ENCODE results near the gene METTL8. TPM values are rescaled to one million over a fixed set of nuclear protein-coding genes. Genes with fewer than 3 reads are reported as not detected.

Gene METTL8
- total and polyA plus RNA-seq, 2 experiments from 2014 or later, result 60.9 to 64.3 TPM

DNA sequence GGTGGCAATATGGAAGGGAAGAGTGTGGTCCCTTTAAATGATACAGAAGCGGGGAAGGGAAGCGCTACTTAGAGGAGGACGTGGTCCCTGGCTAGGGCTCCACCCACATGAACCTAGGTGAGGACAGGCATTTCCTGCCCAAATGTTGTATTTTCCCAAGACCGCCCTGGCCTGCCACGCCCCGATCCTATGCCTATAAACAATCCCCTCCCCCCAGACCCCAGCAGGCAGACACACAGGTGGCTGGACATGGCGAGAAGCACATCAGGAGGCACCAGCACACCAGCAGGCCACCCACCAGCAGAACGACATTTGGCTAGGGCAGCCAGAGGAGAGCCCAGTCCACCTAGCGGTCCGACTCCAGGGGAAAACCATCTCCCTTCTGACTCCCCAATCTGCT lies 47.2 kb downstream of the METTL8 start (continued):
- TF ChIP-seq, protein P1, sequence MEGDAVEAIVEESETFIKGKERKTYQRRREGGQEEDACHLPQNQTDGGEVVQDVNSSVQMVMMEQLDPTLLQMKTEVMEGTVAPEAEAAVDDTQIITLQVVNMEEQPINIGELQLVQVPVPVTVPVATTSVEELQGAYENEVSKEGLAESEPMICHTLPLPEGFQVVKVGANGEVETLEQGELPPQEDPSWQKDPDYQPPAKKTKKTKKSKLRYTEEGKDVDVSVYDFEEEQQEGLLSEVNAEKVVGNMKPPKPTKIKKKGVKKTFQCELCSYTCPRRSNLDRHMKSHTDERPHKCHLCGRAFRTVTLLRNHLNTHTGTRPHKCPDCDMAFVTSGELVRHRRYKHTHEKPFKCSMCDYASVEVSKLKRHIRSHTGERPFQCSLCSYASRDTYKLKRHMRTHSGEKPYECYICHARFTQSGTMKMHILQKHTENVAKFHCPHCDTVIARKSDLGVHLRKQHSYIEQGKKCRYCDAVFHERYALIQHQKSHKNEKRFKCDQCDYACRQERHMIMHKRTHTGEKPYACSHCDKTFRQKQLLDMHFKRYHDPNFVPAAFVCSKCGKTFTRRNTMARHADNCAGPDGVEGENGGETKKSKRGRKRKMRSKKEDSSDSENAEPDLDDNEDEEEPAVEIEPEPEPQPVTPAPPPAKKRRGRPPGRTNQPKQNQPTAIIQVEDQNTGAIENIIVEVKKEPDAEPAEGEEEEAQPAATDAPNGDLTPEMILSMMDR (conservative IDR thresholded peaks at IDR 0.05; ENCODE audit: low read depth in 2 of 2), result no peak
- TF ChIP-seq EZH2 (IDR thresholded peaks at IDR 0.05; ENCODE audit: low read depth, unreplicated experiment) (no peak), POLR2AphosphoS5 (IDR thresholded peaks at IDR 0.05; ENCODE audit: low read depth) (no peak), EZH2phosphoT487 (IDR thresholded peaks at IDR 0.05; ENCODE audit: unreplicated experiment) (no peak), STAT1 (IDR thresholded peaks at IDR 0.05; ENCODE audit: unreplicated experiment) (no peak)

DNA sequence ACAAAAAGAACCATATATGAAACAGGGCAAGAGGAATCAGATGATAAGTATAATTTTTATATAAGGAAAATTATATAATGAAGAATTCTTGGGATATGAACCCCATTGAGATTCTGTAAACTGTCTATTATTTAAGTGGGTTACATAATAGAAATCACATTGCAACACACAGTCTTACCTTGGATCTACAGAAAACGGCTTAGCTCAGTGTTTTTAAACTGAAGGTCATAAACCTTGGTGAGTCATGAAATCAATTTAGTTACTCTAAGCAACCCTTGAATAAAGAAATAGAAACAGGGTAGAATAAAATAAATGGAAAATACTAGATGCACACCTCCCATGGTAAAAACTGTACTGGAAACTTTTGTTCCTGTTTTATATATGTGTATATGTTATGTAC lies 50.7 kb downstream of the METTL8 start:
- no peak overlapping the region for H3K4me3 ChIP-seq
- H3K4me3 Mint-ChIP-seq, result no peak overlapping the region
- no peaks in the 10 kb centered on the region for H3K9me2 ChIP-seq (ENCODE audit: insufficient read depth)
- H3K27ac Mint-ChIP-seq, result no peak overlapping the region
- H3K4me2 ChIP-seq, result no peak overlapping the region
- no peak overlapping the region for H2AFZ ChIP-seq
- peaks cover 6% of the 10 kb centered on the region for H3K27me3 Mint-ChIP-seq (ENCODE audit: insufficient read depth, low read depth, poor library complexity)
- no peak for DNase-seq (ENCODE audit: low spot score)
- H3K79me2 ChIP-seq (replicated peaks; ENCODE audit: insufficient read depth), result peaks cover 74% of the 10 kb centered on the region
- peaks cover 32% of the 10 kb centered on the region for H3K4me1 ChIP-seq (ENCODE audit: insufficient read depth)
- H3K27ac ChIP-seq (ENCODE audit: low read depth), result no peak overlapping the region
- peaks cover 27% of the 10 kb centered on the region for H3K4me1 Mint-ChIP-seq
- H3K36me3 ChIP-seq (ENCODE audit: insufficient read depth), result 0 out of 2 replicates have a peak, but pooled peaks cover 3% of the 10 kb centered on the region
- H3K36me3 Mint-ChIP-seq (ENCODE audit: low read depth), result peaks cover 45% of the 10 kb centered on the region
- peaks cover 11% of the 10 kb centered on the region for H3F3A ChIP-seq (replicated peaks; ENCODE audit: low read depth)
- peaks cover 31% of the 10 kb centered on the region for H3K9me3 Mint-ChIP-seq
- no peak for ATAC-seq
- no peaks in the 10 kb centered on the region for H3K27me3 ChIP-seq (ENCODE audit: insufficient read depth)
- H4K20me1 ChIP-seq (replicated peaks; ENCODE audit: insufficient read depth), result no peaks in the 10 kb centered on the region; the same call in 1 of the 2 replicates
- TF ChIP-seq JUNB (IDR thresholded peaks at IDR 0.05; ENCODE audit: unreplicated experiment) (no peak), STAT1 (IDR thresholded peaks at IDR 0.05; ENCODE audit: unreplicated experiment) (no peak), CREB1 (CRISPR knock-in tag; IDR thresholded peaks at IDR 0.05; ENCODE audit: low read depth) (no peak), NANOG (IDR thresholded peaks at IDR 0.05; ENCODE audit: borderline replicate concordance) (no peak), POLR2AphosphoS5 (IDR thresholded peaks at IDR 0.05; ENCODE audit: low read depth) (no peak)
- TF ChIP-seq, protein P2, sequence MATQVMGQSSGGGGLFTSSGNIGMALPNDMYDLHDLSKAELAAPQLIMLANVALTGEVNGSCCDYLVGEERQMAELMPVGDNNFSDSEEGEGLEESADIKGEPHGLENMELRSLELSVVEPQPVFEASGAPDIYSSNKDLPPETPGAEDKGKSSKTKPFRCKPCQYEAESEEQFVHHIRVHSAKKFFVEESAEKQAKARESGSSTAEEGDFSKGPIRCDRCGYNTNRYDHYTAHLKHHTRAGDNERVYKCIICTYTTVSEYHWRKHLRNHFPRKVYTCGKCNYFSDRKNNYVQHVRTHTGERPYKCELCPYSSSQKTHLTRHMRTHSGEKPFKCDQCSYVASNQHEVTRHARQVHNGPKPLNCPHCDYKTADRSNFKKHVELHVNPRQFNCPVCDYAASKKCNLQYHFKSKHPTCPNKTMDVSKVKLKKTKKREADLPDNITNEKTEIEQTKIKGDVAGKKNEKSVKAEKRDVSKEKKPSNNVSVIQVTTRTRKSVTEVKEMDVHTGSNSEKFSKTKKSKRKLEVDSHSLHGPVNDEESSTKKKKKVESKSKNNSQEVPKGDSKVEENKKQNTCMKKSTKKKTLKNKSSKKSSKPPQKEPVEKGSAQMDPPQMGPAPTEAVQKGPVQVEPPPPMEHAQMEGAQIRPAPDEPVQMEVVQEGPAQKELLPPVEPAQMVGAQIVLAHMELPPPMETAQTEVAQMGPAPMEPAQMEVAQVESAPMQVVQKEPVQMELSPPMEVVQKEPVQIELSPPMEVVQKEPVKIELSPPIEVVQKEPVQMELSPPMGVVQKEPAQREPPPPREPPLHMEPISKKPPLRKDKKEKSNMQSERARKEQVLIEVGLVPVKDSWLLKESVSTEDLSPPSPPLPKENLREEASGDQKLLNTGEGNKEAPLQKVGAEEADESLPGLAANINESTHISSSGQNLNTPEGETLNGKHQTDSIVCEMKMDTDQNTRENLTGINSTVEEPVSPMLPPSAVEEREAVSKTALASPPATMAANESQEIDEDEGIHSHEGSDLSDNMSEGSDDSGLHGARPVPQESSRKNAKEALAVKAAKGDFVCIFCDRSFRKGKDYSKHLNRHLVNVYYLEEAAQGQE (IDR thresholded peaks at IDR 0.05; ENCODE audit: unreplicated experiment), result no peak
- TF ChIP-seq, protein P1 (conservative IDR thresholded peaks at IDR 0.05; ENCODE audit: low read depth in 2 of 2), result no peak
- TF ChIP-seq, protein P3, sequence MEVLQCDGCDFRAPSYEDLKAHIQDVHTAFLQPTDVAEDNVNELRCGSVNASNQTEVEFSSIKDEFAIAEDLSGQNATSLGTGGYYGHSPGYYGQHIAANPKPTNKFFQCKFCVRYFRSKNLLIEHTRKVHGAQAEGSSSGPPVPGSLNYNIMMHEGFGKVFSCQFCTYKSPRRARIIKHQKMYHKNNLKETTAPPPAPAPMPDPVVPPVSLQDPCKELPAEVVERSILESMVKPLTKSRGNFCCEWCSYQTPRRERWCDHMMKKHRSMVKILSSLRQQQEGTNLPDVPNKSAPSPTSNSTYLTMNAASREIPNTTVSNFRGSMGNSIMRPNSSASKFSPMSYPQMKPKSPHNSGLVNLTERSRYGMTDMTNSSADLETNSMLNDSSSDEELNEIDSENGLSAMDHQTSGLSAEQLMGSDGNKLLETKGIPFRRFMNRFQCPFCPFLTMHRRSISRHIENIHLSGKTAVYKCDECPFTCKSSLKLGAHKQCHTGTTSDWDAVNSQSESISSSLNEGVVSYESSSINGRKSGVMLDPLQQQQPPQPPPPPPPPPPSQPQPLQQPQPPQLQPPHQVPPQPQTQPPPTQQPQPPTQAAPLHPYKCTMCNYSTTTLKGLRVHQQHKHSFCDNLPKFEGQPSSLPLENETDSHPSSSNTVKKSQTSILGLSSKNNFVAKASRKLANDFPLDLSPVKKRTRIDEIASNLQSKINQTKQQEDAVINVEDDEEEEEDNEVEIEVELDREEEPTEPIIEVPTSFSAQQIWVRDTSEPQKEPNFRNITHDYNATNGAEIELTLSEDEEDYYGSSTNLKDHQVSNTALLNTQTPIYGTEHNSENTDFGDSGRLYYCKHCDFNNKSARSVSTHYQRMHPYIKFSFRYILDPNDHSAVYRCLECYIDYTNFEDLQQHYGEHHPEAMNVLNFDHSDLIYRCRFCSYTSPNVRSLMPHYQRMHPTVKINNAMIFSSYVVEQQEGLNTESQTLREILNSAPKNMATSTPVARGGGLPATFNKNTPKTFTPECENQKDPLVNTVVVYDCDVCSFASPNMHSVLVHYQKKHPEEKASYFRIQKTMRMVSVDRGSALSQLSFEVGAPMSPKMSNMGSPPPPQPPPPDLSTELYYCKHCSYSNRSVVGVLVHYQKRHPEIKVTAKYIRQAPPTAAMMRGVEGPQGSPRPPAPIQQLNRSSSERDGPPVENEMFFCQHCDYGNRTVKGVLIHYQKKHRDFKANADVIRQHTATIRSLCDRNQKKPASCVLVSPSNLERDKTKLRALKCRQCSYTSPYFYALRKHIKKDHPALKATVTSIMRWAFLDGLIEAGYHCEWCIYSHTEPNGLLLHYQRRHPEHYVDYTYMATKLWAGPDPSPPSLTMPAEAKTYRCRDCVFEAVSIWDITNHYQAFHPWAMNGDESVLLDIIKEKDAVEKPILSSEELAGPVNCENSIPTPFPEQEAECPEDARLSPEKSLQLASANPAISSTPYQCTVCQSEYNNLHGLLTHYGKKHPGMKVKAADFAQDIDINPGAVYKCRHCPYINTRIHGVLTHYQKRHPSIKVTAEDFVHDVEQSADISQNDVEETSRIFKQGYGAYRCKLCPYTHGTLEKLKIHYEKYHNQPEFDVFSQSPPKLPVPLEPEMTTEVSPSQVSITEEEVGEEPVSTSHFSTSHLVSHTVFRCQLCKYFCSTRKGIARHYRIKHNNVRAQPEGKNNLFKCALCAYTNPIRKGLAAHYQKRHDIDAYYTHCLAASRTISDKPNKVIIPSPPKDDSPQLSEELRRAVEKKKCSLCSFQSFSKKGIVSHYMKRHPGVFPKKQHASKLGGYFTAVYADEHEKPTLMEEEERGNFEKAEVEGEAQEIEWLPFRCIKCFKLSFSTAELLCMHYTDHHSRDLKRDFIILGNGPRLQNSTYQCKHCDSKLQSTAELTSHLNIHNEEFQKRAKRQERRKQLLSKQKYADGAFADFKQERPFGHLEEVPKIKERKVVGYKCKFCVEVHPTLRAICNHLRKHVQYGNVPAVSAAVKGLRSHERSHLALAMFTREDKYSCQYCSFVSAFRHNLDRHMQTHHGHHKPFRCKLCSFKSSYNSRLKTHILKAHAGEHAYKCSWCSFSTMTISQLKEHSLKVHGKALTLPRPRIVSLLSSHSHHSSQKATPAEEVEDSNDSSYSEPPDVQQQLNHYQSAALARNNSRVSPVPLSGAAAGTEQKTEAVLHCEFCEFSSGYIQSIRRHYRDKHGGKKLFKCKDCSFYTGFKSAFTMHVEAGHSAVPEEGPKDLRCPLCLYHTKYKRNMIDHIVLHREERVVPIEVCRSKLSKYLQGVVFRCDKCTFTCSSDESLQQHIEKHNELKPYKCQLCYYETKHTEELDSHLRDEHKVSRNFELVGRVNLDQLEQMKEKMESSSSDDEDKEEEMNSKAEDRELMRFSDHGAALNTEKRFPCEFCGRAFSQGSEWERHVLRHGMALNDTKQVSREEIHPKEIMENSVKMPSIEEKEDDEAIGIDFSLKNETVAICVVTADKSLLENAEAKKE (CRISPR knock-in tag; IDR thresholded peaks at IDR 0.05), result no peak
